Kidney tubule cell (primary cell): ENCODE results near the gene LORICRIN.

ENCODE experiments used
- DNase-seq: peaks from one replicate; pipeline ENCODE4 v3.0.0-alpha.2; 2018; ENCODE audit warnings: low spot score

The LORICRIN gene

GRCh38 chr1:153306303-153307220 is 47.1 kb downstream of the LORICRIN start:
- no peak for DNase-seq

- no peak for DNase-seq
Observed at GRCh38 chr1:153307221-153307600, 47.7 kb downstream of the LORICRIN start.

DNA sequence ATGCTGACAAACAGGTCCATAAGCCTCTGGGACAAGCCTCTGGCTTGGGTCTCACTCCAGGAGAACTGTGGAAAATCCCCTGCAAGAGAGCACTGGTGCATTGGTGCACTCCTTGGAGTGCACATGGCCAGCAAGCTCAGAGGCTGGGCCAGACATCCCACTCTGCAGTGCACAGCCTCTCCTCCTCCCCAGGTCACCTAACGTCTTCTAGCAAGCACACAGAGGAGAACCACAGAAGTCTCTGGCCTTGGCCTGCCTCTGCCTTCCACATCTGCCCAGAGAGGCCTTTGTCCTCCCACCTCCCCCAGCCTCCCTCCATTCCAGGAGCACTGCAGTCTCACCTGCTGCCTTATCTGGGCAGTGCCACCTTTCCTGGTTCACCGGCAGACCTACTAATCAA is 49.1 kb downstream of the LORICRIN start:
- no peak for DNase-seq

- no peak for DNase-seq
Observed at GRCh38 chr1:153309441-153309840, 50.0 kb downstream of the LORICRIN start.

GRCh38 chr1:153310526-153310925 is 51.0 kb downstream of the LORICRIN start:
- no peak for DNase-seq
